HG03280 (cell line): ENCODE data around the gene POMT1.
"Not testable (repeated sequence)": the region's sequence is repeated elsewhere in the genome, so short reads cannot be mapped to it uniquely, and the experiment has no call there.

ENCODE experiments used
- ATAC-seq: cut with Tn5 transposase; IDR thresholded peaks from one replicate; pipeline ENCODE4 v1.9.1; 2021; ENCODE audit warnings: mild to moderate bottlenecking, moderate library complexity; ENCODE audit not compliant: unreplicated experiment

The POMT1 gene

DNA sequence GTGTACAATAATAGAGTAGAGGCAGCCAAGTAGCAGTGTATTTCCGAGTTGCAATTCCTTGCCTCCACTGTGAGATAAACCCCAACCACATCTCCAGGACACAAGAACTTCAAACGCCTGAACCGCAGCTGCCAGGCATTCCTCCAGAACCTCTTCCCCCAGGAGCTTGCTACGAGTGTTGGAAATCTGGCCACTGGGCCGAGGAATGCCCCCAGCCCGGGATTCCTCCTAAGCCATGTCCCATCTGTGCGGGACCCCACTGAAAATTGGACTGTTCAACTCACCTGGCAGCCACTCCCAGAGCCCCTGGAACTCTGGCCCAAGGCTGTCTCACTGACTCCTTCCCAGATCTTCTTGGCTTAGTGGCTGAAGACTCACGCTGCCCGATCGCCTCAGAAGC is 46.5 kb downstream of the POMT1 start:
- ATAC-seq, result not testable (repeated sequence)

DNA sequence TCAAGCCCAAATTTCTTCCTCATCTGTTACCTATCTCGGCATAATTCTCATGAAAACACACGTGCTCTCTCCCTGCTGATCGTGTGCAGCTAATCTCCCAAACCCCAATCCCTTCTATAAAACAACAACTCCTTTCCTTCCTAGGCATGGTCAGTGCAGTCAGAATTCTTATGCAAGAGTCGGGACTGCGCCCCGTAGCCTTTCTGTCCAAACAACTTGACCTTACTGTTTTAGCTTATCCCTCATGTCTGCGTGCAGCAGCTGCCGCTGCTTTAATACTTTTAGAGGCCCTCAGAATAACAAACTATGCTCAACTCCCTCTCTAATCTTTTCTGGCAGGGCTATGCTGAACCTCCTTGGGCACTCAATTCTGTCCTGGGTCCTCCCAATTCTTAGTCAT is 47.7 kb downstream of the POMT1 start:
- ATAC-seq, result not testable (repeated sequence)

DNA sequence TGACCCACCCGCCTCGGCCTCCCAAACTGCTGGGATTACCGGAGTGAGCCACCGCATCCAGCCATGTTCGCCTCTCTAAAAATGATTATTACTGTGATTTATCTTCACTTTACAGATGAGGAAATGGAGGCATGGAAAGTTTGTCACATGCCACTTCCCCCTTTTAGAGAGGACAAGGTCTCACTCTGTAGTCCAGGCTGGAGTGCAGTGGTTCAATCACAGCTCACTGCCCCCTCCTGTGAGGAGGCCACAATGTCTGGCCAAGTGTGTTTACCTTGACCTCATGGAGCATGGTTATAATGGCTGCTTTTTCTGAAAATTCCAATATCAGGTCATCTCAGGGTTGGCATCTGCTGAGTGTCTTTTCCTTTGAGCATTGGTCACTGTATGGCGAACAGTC is 49.3 kb downstream of the POMT1 start:
- ATAC-seq, result no peak

DNA sequence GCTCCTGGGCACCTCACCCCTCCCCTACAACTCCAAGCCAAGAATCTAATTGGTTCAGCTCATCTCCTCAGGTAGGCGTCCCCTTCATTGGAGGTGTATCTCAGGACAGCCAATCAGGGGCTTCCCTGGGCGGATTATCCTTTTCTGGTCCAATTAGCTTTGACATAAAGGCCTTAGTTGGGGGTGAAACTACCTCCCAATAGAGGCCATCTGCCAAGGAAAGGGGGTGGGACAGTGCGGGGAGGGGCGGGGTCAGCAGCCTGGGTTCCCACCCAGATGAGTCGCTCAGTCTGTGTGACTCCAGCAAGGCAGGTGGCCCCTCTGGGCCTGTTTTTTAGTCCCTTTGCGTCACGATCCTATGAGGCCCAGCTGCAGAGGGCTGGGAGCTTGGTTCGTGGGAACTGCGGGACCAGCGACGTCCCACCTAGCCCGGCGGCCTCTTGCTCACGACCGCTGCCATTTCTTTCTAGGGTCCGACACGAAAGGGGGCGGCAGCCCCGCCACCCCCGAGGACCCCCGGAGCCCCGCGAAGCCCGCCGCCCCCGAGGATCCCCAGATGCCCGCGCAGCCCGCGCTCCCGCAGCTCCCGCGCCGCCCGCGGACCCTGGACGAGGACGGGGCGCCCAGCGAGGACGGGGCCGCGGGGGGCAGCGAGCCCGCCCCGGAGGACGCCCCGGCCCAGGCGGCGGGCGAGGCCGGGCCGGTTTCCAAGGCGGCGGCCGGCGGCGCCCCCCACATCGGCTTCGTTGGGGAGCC is 51.5 kb downstream of the POMT1 start:
- ATAC-seq, result no peak

DNA sequence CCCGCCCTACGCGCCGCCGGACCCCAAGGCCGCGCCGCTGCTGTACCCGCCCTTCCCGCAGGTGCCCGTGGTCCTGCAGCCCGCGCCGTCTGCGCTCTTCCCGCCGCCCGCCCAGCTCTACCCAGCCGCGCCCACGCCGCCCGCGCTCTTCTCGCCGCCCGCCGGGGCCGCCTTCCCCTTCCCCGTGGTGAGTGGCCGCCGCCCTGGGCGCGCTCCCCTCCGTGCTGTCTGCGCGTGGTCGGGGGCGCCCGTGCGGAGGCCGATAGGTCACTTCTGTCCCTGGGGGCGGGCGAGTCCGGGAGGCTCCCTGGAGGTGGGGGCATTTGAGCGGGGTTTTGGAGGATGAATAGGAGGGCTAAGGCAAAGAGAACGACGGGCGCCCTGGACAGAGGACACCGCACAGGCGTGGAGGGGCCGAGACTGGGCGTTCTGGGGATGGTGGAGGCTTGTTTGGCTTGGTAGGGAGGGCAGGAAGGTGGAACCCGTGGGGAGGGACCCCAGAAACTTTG is 52.2 kb downstream of the POMT1 start:
- ATAC-seq, result no peak

DNA sequence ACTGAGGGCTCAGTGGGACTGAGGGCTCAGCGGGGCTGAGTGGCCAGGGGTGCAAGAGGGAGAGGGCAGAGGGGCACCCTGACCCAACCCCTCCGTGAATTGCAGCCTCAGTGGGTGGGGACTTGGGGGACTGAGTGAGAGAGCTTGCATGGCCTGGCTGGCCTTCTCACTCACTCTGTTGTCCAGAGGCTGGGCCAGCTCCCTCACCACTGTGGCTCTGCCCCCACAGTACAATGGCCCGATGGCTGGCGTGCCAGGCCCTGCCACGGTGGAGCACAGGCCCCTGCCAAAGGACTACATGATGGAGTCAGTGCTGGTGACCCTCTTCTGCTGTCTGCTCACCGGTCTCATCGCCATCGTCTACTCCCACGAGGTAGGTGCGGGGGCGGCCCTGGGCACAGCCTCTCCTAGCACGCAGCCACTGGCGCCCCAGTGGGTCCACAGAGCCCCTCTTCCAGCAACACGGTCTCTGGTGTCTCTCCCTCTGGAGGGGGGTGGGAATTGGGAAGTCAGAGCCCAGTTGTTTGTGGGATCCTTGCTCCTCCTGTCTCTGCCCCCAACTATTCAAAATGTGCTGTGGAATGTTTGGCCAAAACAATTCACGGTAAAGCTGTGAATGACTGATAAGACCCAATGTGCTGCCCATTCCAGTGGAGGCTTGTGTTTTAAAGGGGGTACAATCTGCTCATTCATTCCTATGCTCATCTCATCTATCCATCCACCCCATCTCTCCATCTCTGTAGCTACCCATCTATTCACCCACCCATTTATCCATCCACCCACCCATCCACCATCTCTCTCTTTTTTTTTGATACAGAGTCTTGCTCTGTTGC is 53.3 kb downstream of the POMT1 start:
- no peak for ATAC-seq

DNA sequence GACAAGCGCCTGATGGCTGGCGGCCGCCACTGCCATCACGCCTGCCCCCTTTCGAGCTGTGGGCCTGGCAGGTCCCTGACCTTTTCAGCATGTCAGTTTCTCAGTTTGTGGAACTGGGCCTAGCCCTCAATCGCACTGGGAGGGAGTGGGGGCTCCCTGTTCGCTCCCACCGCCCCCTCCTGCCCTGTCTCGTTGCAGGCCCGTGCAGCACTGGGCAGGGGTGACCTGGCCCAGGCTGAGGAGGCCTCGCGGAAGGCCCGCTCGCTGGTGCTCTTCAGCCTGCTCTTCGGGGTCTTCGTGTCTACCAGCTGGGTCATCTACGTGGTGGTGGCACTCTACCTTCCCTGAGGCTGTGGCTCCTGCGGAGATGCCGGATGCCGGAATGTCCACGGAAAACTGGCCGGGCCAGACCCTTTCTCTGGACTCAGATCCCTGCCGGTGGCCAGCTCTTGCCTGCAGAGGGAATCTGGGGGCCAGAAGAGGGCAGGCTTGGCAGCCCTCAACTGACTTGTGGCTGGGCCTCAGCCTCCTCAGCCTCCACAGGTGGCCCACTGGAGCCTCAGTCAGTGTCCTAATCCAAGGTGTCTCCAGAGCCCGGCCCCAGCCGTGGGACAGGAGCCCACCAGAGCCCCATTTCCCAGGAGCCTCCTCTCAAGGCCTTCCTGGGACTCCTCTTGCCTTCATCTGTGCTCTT is 55.3 kb downstream of the POMT1 start:
- ATAC-seq, result no peak

DNA sequence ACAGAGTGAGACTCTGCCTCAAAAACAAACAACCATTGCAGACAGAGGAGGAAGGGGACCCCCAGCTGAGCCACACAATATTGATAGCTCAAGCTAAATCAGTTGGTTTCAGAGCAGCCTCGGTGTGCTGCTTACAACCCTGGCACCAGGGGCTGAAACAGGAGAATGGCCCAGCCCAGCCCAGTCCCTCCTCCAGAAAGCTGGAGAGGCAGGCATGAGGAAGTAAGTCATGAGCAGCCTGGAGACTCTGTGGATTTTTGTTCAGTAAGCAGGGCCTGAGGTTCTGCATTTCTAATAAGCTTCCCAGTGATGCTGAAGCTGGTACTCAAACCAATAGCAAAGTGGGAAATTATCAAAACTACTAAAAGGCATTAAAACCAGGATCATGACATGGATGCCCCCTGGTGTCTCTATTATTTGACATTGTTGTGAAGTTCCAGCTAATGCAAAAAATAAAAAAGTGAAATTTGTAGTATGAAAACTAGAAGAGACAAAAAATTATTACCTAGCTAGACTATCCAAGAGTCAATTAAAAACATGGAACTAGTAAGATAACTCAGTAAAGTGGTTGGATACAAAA is 56.8 kb downstream of the POMT1 start:
- no peak for ATAC-seq

DNA sequence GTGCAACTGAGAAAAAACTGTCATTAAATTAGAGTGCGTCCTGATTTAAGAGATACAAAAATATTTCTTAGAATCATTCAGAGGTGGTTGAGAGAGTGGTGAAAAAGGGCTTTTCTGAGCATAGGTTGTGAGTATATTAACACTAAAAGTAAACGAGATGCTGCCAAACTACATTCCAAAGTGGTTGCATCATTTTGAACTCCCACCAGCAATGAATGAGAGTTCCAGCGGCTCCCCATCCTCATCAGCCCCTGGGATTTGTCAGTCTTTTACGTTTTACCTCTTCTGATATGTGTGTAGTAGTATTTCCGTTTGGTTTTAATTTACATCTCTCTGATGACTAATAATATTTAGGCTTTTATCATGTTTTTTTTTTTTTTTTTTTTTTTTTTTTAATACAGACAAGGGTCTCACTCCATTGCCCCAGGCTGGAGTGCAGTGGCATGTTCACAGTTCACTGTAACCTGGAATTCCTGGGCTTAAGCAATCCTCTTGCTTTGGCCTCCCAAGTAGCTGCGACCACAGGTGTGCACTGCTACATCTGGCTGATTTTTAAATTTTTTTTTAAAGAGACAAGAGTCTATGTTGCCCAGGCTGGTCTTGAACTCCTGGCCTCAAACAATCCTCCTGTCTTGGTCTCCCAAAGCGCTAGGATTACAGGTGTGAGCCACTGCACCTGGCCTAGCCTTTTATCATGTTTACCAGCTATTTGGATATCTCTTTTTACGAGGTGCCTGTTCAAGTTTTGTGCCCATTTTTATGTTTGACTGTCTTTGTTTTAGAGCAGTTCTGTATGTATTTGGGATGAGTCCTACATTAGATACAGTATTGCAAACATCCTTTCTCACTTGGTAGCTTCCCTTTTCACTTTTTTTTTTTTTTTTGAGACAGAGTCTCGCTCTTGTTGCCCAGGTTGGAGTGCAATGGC is 59.6 kb downstream of the POMT1 start:
- no peak for ATAC-seq

DNA sequence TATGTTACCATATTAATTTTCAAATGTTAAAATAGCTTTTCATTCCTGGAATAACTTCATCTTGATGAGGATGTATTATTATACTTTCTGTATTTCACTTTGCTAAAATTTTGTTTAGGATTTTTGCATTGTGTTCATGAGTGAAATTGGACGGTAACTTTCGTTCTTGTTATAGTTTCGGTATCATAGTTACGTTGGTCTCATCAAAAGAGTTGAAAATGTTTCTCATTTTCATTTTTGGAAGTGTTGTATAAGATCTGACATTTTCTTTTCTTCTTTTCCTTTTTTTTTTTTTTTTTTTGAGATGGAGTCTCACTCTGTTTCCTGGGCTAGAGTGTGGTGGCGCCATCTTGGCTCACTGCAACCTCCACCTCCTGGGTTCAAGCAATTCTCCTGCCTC is 62.7 kb downstream of the POMT1 start:
- ATAC-seq, result no peak

DNA sequence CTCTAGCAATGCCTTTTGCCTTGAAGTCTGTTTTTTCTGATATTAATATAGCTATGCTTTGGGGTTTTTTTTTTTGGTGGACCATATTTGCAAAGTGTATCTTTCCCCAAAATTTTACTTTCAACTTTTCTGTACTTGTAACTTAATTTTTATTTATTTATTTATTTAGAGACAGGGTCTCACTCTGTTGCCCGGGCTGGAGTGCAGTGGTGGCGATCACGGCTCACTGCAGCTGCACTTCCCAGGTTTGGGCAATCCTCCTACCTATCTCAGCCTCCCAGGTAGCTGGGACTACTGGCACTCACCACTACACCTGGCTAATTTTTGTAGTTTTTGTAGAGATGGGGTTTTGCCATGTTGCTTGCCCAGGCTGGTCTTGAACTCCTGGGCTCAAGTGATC is 63.4 kb downstream of the POMT1 start:
- no peak for ATAC-seq

DNA sequence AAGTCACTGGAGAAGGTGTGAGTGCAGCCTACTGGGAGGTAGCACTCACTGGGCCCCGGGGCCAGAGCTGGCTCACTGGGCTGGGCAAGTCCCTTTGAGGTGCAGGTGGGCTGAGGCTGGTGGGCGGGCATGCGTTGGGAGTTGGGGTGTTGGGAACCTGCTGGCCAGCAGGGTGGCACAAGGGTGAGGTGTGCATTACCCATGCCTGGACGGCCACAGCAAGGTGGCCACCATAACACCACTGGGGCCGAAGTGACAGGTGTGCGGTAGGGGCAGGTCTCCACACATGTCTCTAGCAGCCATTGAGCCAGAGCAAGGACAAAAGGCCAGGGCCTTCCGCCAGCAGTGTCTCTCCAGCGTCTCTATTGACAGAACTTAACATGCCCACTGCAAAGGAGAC is 65.2 kb downstream of the POMT1 start:
- ATAC-seq, result no peak
